WERI-Rb-1 (cell line): Measurements from ENCODE around the gene IDH3G.

Source experiments
- DNase-seq: peaks from one replicate; pipeline ENCODE4 v3.0.0-alpha.2; 2020
- H3K27ac ChIP-seq: fragments of 250-450 bp; sonication (Bioruptor Pico); 2 replicates; pipeline ENCODE4 v1.5.1; 2020; ENCODE audit warnings: mild to moderate bottlenecking, moderate library complexity
- H3K27me3 ChIP-seq: fragments of 250-450 bp; sonication (Bioruptor Pico); 2 replicates; pipeline ENCODE4 v1.5.1; 2021; ENCODE audit warnings: mild to moderate bottlenecking, low read depth, moderate library complexity; ENCODE audit not compliant: insufficient read depth, severe bottlenecking
- H3K36me3 ChIP-seq: fragments of 250-450 bp; sonication (Bioruptor Pico); 2 replicates; pipeline ENCODE4 v1.5.1; 2020; ENCODE audit warnings: mild to moderate bottlenecking, moderate library complexity
- H3K4me3 ChIP-seq: 2 replicates; pipeline ENCODE4 v1.5.1; 2011; ENCODE audit warnings: low read depth, mild to moderate bottlenecking, control low read depth, low read length
- H3K9me3 ChIP-seq: fragments of 250-450 bp; sonication (Bioruptor Pico); 2 replicates; pipeline ENCODE4 v1.5.1; 2021; ENCODE audit warnings: mild to moderate bottlenecking, moderate library complexity; ENCODE audit not compliant: severe bottlenecking
- TF ChIP-seq, protein P1 (sequence below): IDR thresholded peaks from 2 replicates; pipeline ENCODE4 v1.5.1; 2011; ENCODE audit warnings: low read depth, mild to moderate bottlenecking, control low read depth, inconsistent platforms, low read length

Gene IDH3G

DNA sequence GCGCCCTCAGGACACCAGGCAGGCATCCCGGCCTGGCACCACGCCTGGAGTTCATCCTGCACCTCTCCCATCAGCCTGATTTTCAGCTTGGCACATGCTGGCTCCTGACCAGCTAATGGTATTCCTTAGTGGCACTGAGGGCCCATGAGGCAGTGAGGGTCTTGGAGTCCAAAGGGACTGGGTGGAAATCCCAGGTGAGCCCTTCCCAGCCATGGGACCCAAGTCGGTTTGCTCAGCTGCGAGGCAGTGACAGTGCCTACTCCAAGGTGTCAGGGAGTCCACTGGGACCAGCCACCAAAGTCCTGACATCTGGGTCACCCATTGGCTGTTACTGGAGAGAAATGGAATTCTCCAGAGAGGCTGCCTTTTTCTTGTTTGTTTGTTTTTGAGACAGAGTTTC lies 5.2 kb upstream of the IDH3G start:
- H3K36me3 ChIP-seq, result peaks cover 49% of the 10 kb centered on the region
- H3K4me3 ChIP-seq, result no peak overlapping the region
- DNase-seq, result no peak
- no peak overlapping the region; the same call in 1 of the 2 replicates for H3K27ac ChIP-seq
- H3K9me3 ChIP-seq, result no peaks in the 10 kb centered on the region
- TF ChIP-seq, protein P1, sequence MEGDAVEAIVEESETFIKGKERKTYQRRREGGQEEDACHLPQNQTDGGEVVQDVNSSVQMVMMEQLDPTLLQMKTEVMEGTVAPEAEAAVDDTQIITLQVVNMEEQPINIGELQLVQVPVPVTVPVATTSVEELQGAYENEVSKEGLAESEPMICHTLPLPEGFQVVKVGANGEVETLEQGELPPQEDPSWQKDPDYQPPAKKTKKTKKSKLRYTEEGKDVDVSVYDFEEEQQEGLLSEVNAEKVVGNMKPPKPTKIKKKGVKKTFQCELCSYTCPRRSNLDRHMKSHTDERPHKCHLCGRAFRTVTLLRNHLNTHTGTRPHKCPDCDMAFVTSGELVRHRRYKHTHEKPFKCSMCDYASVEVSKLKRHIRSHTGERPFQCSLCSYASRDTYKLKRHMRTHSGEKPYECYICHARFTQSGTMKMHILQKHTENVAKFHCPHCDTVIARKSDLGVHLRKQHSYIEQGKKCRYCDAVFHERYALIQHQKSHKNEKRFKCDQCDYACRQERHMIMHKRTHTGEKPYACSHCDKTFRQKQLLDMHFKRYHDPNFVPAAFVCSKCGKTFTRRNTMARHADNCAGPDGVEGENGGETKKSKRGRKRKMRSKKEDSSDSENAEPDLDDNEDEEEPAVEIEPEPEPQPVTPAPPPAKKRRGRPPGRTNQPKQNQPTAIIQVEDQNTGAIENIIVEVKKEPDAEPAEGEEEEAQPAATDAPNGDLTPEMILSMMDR, result no peak
- H3K27me3 ChIP-seq, result peaks cover 15% of the 10 kb centered on the region

DNA sequence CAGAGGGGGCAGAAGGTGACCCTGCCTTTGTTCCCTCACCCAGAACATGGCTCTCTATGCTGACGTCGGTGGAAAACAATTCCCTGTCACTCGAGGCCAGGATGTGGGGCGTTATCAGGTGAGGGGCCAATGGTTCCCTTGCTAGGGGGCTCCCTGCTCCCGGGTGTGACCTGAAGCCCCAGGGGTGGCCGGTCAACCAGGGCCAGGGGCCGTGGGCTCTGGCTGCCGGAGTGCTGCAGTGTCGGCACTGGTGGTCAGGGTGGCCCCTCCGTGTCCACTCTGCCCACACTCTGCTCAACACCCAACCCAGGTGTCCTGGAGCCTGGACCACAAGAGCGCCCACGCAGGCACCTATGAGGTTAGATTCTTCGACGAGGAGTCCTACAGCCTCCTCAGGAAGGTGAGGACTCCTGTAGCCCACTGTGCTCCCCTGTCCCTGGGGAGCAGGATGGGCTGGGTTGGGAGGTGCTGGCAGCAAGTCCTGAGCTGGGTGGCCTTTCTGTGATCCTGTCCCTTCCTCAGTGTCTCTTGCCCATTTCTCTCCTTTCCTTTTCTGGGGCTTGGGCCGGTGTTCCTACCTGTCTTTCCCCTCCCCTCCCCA lies 3.3 kb upstream of the IDH3G start:
- Histone ChIP-seq H3K4me3 (no peak overlapping the region), H3K9me3 (no peaks in the 10 kb centered on the region), H3K27ac (no peak overlapping the region), H3K27me3 (peaks cover 11% of the 10 kb centered on the region), H3K36me3 (peaks cover 51% of the 10 kb centered on the region)
- DNase-seq, result no peak
- TF ChIP-seq, protein P1, result no peak

DNA sequence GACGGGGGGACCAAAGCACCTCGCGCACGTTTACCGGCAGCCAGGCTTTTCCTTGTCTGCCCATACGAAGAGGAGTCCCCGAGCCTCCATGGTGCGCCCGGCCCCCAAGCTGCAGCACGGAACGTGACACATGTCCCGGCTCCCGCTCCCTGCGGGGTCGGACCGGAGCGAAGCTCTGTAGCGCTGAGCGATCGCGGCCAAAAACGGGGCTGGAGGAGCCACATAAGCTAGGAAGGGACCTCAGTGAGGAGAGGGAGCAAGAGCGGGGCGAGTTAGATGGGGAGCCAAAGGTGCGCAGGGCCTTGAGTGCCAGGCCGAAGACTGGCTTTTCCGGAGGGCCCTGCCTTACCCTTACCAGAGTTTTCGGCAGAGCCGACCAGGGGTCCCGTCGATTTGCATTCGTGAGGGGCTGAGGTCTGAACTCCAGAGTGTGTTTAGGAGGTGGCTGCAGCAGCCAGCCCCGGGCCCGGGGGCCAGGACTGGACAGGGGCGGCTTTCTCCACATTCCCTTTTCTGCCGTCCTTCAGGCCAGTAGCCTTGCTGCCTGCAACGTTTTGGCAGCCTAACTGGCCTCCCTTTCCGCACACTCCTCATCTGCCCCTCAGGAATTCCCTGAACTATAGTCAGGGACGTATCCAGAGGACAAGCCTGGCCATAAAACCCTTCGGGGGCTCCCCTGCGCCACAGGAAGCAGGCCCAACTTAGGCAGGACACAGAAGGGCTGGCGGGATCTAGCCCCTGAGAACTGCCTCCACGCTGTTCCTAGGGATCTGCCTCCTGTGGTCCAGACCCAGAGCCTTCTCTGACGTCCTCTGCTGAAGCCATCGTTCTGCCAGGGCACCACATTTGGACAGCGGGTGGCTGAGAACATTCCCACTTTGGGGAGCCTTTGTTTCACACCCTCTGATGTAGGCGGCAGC lies 982 bp upstream of the IDH3G start:
- Histone ChIP-seq H3K9me3 (no peaks in the 10 kb centered on the region), H3K27me3 (peaks cover under 1% of the 10 kb centered on the region), H3K4me3 (peak overlapping the region; percentile 80), H3K27ac (peak overlapping the region; percentile 89), H3K36me3 (peaks cover 62% of the 10 kb centered on the region)
- DNase-seq, result no peak
- TF ChIP-seq, protein P1, result no peak

DNA sequence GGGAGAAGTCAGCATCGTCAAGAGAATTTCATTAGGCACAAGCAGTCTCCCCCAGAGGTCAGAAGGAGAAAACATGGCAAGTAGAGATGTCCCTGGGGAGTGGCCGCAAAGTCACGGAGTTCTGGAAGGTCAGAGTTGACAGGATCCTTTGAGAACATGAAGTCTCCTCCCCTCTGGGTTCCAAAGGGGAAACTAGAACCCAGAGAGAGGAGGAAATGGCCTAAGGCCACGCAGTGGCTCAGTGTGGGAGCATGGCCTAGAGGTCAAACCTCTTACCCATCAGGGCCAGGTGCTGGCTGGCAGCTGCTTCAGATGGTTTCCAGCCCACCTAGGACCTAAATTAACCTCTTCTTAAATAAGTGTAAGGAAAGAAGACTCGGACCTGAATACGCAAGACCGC lies 884 bp downstream of the IDH3G start:
- Histone ChIP-seq H3K27ac (peak overlapping the region; percentile 100), H3K9me3 (no peaks in the 10 kb centered on the region), H3K4me3 (peak overlapping the region; percentile 80), H3K36me3 (peaks cover 59% of the 10 kb centered on the region), H3K27me3 (no peaks in the 10 kb centered on the region)
- TF ChIP-seq, protein P1, result no peak
- DNase-seq, result no peak

DNA sequence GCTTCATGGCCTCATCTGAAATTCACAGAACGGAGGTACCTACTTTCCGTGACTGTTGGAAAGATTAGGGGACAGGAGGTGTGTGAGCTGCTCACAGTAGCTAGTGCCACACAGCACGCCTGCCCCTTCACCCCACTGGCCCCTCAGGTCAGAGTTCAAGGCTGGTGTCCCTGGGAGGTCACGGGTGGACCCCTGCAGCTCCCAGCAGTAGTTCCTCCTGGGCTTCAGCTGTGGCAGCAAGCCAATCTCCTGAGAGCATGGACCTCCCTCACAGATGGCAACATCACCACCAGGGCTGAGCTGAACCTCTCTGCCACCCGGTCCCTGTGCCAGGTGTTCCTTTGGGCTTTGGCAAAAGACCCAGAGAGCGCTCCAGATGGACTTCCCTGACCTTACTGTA lies 1.8 kb downstream of the IDH3G start:
- Histone ChIP-seq H3K36me3 (peaks cover 59% of the 10 kb centered on the region), H3K9me3 (no peaks in the 10 kb centered on the region), H3K27ac (no peak overlapping the region), H3K4me3 (no peak overlapping the region), H3K27me3 (peaks cover 8% of the 10 kb centered on the region)
- DNase-seq, result no peak
- TF ChIP-seq, protein P1, result no peak
